K562 (cell line): ENCODE results near the gene ZSCAN26. TPM values are rescaled to one million over a fixed set of nuclear protein-coding genes. Genes with fewer than 3 reads are reported as not detected.
A peak's percentile ranks its signal among the peaks of the same experiment; 100 is the strongest.

Experiments used
- POLR3A ChIP-seq: IDR thresholded peaks from 2 replicates; pipeline ENCODE4 v1.6.1; 2011; ENCODE audit warnings: borderline replicate concordance, mild to moderate bottlenecking, moderate library complexity; ENCODE audit not compliant: insufficient read length, insufficient read depth; ENCODE audit errors: extremely low read depth
- TEAD2 ChIP-seq: fragments of 450-650 bp; IDR thresholded peaks from 2 replicates; pipeline ENCODE4 v1.6.1; 2016; ENCODE audit warnings: missing genetic modification characterization, control low read depth, missing compliant biosample characterization
- ZNF165 ChIP-seq: fragments of 250-450 bp; sonication (Bioruptor Pico); IDR thresholded peaks from 2 replicates; pipeline ENCODE4 v1.4.0; 2020; ENCODE audit warnings: borderline replicate concordance
- polyA plus RNA-seq, 8 experiments: library from polyadenylated mRNA; depleted of rRNA in 4 of 8; stranded (reverse) in 5 of 8; unstranded in 3 of 8; fragments of >200 nt; fragmentation: Nextera tagmentation in 2 of 8; fragmentation: Illumina TruSeq in 1 of 8; extraction: Ambion mirVana in 2 of 8; extraction: Trizol in 1 of 8; gene quantifications; 2 replicates each; pipeline versions ENCODE4 v1.2.1 to v1.2.3, GENCODE V29; 2011 to 2014; ENCODE audit warnings: inconsistent platforms in 1 of 8, missing spikeins in 1 of 8
- total RNA-seq, 7 experiments: library from RNA; depleted of rRNA in 6 of 7; stranded (reverse); fragments of >200 nt in 6 of 7; fragmentation: Illumina TruSeq in 2 of 7; extraction: Trizol in 2 of 7; gene quantifications; 2 replicates each; pipeline versions ENCODE4 v1.2.1 to v1.2.3, GENCODE V29; 2011 to 2021; ENCODE audit warnings: low replicate concordance in 1 of 7
- TF ChIP-seq, protein P1 (sequence below): fragments of 200-600 bp; sonication (generic); IDR thresholded peaks from one replicate; pipeline ENCODE4 v1.6.1; 2012; ENCODE audit warnings: mild to moderate bottlenecking, low read depth, low read length, inconsistent platforms
- TF ChIP-seq, protein P2 (sequence below): fragments of 250-450 bp; sonication (Bioruptor Pico); IDR thresholded peaks from 2 replicates; pipeline ENCODE4 v1.4.0; 2020; ENCODE audit warnings: mild to moderate bottlenecking, moderate library complexity, borderline replicate concordance
- TF ChIP-seq, protein P3 (sequence below): fragments of 450-650 bp; IDR thresholded peaks from 2 replicates; pipeline ENCODE4 v1.7.0; 2016; ENCODE audit warnings: borderline replicate concordance
- TF ChIP-seq, protein P4 (sequence below): fragments of 450-650 bp; formaldehyde crosslinking; IDR thresholded peaks from 2 replicates; pipeline ENCODE4 v1.4.0; 2020; ENCODE audit warnings: mild to moderate bottlenecking

The ZSCAN26 gene
- total and polyA plus RNA-seq, 9 of the 15 experiments (the other 6 are each of a cell fraction or from before 2014, with no cell fraction given): 5.9 to 14.2 (median 10.5) TPM

DNA sequence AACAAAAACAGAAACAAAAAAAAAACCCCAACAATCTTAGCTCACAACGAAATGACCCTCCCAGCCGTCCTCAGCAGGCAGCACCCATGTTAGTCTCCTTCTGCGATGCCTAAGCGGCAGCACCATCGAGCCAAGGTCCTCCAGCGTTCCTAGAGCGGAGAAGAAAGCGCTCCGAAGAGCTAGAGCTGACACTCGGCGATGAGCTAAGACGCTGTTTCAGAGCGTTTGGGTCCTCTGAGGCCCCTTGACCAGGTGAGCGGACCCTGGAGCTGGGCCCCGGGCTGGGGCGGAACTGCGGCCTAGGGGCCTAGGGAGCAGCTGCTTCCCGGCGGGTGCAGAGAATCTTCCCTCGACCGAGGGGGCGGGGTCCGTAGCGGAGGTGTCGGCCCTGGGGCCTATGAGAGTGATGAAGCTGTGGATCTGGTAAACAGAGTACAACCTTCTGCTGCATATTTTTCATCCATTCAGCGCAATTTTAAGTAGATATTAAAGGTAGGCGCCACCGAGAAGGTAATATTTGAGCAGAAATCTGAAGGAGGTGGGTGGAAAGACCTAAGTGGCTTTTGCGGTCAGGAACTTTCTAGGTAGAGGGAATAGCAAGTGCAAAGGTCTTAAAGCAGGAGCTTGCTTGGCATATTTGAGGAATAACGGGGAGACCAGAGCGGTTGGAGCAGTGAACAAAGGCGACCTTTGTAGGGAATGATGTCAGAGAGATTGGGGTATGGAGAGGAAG is at the start of gene ZSCAN26 (continued):
- TF ChIP-seq, protein P1, sequence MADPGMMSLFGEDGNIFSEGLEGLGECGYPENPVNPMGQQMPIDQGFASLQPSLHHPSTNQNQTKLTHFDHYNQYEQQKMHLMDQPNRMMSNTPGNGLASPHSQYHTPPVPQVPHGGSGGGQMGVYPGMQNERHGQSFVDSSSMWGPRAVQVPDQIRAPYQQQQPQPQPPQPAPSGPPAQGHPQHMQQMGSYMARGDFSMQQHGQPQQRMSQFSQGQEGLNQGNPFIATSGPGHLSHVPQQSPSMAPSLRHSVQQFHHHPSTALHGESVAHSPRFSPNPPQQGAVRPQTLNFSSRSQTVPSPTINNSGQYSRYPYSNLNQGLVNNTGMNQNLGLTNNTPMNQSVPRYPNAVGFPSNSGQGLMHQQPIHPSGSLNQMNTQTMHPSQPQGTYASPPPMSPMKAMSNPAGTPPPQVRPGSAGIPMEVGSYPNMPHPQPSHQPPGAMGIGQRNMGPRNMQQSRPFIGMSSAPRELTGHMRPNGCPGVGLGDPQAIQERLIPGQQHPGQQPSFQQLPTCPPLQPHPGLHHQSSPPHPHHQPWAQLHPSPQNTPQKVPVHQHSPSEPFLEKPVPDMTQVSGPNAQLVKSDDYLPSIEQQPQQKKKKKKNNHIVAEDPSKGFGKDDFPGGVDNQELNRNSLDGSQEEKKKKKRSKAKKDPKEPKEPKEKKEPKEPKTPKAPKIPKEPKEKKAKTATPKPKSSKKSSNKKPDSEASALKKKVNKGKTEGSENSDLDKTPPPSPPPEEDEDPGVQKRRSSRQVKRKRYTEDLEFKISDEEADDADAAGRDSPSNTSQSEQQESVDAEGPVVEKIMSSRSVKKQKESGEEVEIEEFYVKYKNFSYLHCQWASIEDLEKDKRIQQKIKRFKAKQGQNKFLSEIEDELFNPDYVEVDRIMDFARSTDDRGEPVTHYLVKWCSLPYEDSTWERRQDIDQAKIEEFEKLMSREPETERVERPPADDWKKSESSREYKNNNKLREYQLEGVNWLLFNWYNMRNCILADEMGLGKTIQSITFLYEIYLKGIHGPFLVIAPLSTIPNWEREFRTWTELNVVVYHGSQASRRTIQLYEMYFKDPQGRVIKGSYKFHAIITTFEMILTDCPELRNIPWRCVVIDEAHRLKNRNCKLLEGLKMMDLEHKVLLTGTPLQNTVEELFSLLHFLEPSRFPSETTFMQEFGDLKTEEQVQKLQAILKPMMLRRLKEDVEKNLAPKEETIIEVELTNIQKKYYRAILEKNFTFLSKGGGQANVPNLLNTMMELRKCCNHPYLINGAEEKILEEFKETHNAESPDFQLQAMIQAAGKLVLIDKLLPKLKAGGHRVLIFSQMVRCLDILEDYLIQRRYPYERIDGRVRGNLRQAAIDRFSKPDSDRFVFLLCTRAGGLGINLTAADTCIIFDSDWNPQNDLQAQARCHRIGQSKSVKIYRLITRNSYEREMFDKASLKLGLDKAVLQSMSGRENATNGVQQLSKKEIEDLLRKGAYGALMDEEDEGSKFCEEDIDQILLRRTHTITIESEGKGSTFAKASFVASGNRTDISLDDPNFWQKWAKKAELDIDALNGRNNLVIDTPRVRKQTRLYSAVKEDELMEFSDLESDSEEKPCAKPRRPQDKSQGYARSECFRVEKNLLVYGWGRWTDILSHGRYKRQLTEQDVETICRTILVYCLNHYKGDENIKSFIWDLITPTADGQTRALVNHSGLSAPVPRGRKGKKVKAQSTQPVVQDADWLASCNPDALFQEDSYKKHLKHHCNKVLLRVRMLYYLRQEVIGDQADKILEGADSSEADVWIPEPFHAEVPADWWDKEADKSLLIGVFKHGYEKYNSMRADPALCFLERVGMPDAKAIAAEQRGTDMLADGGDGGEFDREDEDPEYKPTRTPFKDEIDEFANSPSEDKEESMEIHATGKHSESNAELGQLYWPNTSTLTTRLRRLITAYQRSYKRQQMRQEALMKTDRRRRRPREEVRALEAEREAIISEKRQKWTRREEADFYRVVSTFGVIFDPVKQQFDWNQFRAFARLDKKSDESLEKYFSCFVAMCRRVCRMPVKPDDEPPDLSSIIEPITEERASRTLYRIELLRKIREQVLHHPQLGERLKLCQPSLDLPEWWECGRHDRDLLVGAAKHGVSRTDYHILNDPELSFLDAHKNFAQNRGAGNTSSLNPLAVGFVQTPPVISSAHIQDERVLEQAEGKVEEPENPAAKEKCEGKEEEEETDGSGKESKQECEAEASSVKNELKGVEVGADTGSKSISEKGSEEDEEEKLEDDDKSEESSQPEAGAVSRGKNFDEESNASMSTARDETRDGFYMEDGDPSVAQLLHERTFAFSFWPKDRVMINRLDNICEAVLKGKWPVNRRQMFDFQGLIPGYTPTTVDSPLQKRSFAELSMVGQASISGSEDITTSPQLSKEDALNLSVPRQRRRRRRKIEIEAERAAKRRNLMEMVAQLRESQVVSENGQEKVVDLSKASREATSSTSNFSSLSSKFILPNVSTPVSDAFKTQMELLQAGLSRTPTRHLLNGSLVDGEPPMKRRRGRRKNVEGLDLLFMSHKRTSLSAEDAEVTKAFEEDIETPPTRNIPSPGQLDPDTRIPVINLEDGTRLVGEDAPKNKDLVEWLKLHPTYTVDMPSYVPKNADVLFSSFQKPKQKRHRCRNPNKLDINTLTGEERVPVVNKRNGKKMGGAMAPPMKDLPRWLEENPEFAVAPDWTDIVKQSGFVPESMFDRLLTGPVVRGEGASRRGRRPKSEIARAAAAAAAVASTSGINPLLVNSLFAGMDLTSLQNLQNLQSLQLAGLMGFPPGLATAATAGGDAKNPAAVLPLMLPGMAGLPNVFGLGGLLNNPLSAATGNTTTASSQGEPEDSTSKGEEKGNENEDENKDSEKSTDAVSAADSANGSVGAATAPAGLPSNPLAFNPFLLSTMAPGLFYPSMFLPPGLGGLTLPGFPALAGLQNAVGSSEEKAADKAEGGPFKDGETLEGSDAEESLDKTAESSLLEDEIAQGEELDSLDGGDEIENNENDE: no peak
- TF ChIP-seq, protein P2, sequence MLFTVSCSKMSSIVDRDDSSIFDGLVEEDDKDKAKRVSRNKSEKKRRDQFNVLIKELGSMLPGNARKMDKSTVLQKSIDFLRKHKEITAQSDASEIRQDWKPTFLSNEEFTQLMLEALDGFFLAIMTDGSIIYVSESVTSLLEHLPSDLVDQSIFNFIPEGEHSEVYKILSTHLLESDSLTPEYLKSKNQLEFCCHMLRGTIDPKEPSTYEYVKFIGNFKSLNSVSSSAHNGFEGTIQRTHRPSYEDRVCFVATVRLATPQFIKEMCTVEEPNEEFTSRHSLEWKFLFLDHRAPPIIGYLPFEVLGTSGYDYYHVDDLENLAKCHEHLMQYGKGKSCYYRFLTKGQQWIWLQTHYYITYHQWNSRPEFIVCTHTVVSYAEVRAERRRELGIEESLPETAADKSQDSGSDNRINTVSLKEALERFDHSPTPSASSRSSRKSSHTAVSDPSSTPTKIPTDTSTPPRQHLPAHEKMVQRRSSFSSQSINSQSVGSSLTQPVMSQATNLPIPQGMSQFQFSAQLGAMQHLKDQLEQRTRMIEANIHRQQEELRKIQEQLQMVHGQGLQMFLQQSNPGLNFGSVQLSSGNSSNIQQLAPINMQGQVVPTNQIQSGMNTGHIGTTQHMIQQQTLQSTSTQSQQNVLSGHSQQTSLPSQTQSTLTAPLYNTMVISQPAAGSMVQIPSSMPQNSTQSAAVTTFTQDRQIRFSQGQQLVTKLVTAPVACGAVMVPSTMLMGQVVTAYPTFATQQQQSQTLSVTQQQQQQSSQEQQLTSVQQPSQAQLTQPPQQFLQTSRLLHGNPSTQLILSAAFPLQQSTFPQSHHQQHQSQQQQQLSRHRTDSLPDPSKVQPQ: 0 out of 2 replicates have a peak, but pooled peaks have one; percentile 22
- no peak for TF ChIP-seq TEAD2
- TF ChIP-seq, protein P3, sequence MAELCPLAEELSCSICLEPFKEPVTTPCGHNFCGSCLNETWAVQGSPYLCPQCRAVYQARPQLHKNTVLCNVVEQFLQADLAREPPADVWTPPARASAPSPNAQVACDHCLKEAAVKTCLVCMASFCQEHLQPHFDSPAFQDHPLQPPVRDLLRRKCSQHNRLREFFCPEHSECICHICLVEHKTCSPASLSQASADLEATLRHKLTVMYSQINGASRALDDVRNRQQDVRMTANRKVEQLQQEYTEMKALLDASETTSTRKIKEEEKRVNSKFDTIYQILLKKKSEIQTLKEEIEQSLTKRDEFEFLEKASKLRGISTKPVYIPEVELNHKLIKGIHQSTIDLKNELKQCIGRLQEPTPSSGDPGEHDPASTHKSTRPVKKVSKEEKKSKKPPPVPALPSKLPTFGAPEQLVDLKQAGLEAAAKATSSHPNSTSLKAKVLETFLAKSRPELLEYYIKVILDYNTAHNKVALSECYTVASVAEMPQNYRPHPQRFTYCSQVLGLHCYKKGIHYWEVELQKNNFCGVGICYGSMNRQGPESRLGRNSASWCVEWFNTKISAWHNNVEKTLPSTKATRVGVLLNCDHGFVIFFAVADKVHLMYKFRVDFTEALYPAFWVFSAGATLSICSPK: 0 out of 2 replicates have a peak, but pooled peaks have one; percentile 85
- TF ChIP-seq ZNF165 (CRISPR knock-in tag): peak; percentile 72; the same call in 1 of the 2 replicates
- TF ChIP-seq, protein P4, sequence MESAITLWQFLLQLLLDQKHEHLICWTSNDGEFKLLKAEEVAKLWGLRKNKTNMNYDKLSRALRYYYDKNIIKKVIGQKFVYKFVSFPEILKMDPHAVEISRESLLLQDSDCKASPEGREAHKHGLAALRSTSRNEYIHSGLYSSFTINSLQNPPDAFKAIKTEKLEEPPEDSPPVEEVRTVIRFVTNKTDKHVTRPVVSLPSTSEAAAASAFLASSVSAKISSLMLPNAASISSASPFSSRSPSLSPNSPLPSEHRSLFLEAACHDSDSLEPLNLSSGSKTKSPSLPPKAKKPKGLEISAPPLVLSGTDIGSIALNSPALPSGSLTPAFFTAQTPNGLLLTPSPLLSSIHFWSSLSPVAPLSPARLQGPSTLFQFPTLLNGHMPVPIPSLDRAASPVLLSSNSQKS (CRISPR knock-in tag): no peak
- no peak for TF ChIP-seq POLR3A
